Neural progenitor cell (in vitro differentiated cells): ENCODE measurements around the gene MRPL38.

Experiments used
- EZH2 ChIP-seq: fragments of 200-600 bp; sonication (generic); IDR thresholded peaks from 2 replicates; pipeline ENCODE4 v1.6.1; 2017; ENCODE audit warnings: antibody characterized with exemption, mild to moderate bottlenecking, moderate library complexity
- TF ChIP-seq, protein P1 (sequence below): fragments of 200-600 bp; sonication (generic); IDR thresholded peaks from 2 replicates; pipeline ENCODE4 v1.5.1; 2017; ENCODE audit warnings: antibody characterized with exemption, mild to moderate bottlenecking

DNA sequence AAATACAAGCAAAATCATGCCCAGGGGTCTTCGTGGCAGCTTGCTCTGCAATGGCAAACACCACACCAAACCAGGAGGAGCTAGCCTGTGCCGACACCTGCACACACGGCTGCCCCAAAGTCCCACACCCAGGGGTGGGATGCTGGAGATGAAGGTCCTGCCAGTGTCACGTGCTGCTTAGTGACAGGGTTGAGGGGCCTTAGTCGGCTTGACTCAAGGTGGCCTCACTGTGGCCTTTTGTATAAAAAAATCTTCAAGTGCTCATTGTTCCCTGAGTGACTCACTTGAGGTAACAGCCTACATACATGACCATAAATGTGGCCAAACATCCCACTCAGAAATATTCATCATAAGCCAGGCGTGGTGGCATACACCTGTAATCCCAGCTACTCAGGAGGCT lies 15.2 kb downstream of the MRPL38 start:
- TF ChIP-seq, protein P1, sequence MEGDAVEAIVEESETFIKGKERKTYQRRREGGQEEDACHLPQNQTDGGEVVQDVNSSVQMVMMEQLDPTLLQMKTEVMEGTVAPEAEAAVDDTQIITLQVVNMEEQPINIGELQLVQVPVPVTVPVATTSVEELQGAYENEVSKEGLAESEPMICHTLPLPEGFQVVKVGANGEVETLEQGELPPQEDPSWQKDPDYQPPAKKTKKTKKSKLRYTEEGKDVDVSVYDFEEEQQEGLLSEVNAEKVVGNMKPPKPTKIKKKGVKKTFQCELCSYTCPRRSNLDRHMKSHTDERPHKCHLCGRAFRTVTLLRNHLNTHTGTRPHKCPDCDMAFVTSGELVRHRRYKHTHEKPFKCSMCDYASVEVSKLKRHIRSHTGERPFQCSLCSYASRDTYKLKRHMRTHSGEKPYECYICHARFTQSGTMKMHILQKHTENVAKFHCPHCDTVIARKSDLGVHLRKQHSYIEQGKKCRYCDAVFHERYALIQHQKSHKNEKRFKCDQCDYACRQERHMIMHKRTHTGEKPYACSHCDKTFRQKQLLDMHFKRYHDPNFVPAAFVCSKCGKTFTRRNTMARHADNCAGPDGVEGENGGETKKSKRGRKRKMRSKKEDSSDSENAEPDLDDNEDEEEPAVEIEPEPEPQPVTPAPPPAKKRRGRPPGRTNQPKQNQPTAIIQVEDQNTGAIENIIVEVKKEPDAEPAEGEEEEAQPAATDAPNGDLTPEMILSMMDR: no peak
- no peak for TF ChIP-seq EZH2
